A673 (cell line): ENCODE data around the gene GCNT3.

Source experiments
- CTCF ChIP-seq: fragments of 300-800, 200-600 bp; sonication (generic); conservative IDR thresholded peaks from 2 replicates; pipeline ENCODE4 v1.5.1; 2017; ENCODE audit warnings: low read depth, mild to moderate bottlenecking, antibody characterized with exemption, low read length, moderate library complexity, mixed read lengths
- EZH2 ChIP-seq: fragments of 200-600 bp; sonication (generic); IDR thresholded peaks from 2 replicates; pipeline ENCODE4 v1.6.1; 2017; ENCODE audit warnings: borderline replicate concordance, low read depth, mild to moderate bottlenecking, mixed read lengths, antibody characterized with exemption, low read length; ENCODE audit not compliant: poor library complexity, severe bottlenecking

DNA sequence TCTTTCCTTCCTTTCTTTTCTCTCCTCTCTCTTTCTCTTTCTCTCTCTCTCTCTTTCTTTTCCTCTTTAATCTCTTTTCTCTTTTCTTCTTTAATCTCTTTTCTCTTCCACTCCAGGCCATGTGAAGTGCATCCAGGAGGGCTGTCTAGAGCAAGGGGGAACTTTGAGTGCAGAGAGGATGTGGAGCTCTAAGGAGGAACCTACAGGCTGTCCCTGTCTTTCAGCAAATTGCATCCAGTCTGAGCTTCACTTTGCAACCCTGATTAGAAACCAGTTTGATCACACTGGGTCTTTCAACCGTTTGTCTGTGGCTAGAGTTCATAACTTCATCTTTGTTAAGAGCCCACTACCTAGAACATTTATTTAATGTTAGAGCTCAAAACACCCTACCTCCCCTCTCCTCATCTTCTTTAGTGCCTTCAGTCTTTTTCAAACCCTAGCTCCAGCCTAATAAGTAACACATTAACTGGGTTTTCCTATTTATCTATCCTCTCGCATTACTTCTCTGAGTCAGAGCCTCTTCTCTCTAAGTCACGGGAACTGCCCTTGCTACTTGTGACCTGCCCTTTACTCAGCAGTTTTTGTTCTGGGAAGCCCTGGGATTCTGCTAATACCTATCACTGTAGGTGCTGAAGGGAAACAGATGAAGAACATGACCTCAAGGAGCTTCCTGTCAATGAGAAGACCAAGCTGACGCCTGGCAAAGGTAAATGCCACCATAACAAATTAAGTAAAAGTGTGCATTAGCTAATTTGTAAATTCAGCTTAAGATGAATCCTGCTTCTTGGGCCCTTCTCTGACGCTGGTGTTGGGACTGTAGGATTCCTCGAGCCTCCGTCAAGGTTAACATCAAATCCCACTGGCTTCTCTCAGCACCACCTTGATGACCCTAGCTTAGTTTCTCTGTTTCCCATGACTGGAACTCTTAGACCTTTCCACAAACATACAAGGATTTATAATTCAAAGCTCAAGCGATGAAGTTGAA, at the start of gene GCNT3:
- TF ChIP-seq CTCF = no peak
- no peak for TF ChIP-seq EZH2
